Measurements from ENCODE around the gene SLC13A2.
"Not testable (repeated sequence)": the region's sequence is repeated elsewhere in the genome, so short reads cannot be mapped to it uniquely, and the experiment has no call there.

Gene SLC13A2

DNA sequence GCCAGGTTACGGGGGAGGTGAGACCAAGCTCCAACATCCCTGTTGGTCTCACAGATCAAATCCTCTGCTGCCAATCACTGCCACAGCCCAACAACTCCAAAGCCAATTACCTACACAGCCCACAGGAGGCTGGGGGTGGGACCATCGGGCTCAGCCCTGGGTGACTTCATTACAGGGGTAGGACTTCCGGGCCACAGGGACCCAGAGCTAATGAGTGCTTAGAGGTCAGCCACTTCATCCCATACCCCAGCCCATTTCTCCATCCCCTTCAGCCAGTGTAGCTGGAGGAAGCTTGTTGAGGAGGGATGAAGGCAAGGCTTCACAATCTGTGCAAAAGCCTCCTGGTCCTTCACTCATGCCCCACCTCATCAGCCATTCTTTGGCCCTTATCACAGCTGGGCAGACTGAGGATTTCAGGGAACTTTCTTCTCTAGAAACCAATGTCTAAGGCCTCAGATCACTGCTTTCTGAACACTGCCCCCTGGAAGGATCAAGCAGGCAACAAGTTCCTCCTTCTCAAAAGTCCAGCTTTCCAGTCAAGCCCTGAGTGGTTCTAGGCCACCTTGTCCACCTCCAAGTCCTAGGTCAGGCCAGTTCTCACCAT is 38.5 kb downstream of the SLC13A2 start:
- no peaks in the 10 kb centered on the region for H3K9me3 ChIP-seq (ENCODE audit: control insufficient read depth, low read length)
- H3K36me3 ChIP-seq (ENCODE audit: control insufficient read depth, insufficient read depth, low read length), result no peaks in the 10 kb centered on the region
- no peak overlapping the region for H3K4me3 ChIP-seq (ENCODE audit: low read length)
- peaks cover 11% of the 10 kb centered on the region for H3K4me1 ChIP-seq (ENCODE audit: control insufficient read depth, insufficient read depth, low read length)
- H3K27me3 ChIP-seq (ENCODE audit: control insufficient read depth, insufficient read depth, low read length), result peaks cover 48% of the 10 kb centered on the region
- H3K9ac ChIP-seq (ENCODE audit: low read length), result no peak overlapping the region

DNA sequence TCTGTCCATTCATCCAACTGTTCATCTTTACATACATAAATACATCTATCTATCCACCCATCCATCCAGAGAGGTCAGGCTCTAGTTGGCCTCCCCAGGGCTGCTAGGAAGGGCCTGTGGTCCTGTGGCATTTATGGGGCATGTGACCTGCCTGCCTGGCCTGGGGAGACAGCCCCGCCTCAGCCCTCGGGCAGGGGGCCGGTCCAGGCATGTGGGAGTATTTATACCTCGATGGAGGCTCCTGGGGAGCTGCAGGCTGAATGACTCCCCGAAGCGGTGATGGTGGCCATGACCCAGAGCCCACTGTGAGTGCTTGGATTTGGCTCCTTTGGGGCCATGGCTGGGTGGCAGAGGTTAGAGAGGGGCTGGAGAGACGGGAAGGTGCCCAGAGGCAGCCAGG is 40.0 kb downstream of the SLC13A2 start:
- Histone ChIP-seq H3K27me3 (ENCODE audit: control insufficient read depth, insufficient read depth, low read length) (peaks cover 34% of the 10 kb centered on the region), H3K4me3 (ENCODE audit: low read length) (no peak overlapping the region), H3K9me3 (ENCODE audit: control insufficient read depth, low read length) (no peaks in the 10 kb centered on the region), H3K9ac (ENCODE audit: low read length) (no peak overlapping the region), H3K36me3 (ENCODE audit: control insufficient read depth, insufficient read depth, low read length) (no peaks in the 10 kb centered on the region), H3K4me1 (ENCODE audit: control insufficient read depth, insufficient read depth, low read length) (peaks cover 11% of the 10 kb centered on the region)

- H3K27me3 ChIP-seq (ENCODE audit: control insufficient read depth, insufficient read depth, low read length), result peaks cover 25% of the 10 kb centered on the region
- H3K4me1 ChIP-seq (ENCODE audit: control insufficient read depth, insufficient read depth, low read length), result peaks cover 11% of the 10 kb centered on the region
- no peaks in the 10 kb centered on the region for H3K9me3 ChIP-seq (ENCODE audit: control insufficient read depth, low read length)
- no peak overlapping the region for H3K4me3 ChIP-seq (ENCODE audit: low read length)
- no peaks in the 10 kb centered on the region for H3K36me3 ChIP-seq (ENCODE audit: control insufficient read depth, insufficient read depth, low read length)
- H3K9ac ChIP-seq (ENCODE audit: low read length), result no peak overlapping the region
Measured at GRCh38 chr17:28514561-28515002, 41.1 kb downstream of the SLC13A2 start.

- peaks cover 11% of the 10 kb centered on the region for H3K4me1 ChIP-seq (ENCODE audit: control insufficient read depth, insufficient read depth, low read length)
- peaks cover 17% of the 10 kb centered on the region for H3K27me3 ChIP-seq (ENCODE audit: control insufficient read depth, insufficient read depth, low read length)
- no peak overlapping the region for H3K9ac ChIP-seq (ENCODE audit: low read length)
- no peaks in the 10 kb centered on the region for H3K36me3 ChIP-seq (ENCODE audit: control insufficient read depth, insufficient read depth, low read length)
- no peaks in the 10 kb centered on the region for H3K9me3 ChIP-seq (ENCODE audit: control insufficient read depth, low read length)
- H3K4me3 ChIP-seq (ENCODE audit: low read length), result no peak overlapping the region
Measured at GRCh38 chr17:28515518-28515917, 42.1 kb downstream of the SLC13A2 start.

GRCh38 chr17:28518132-28518531 is 44.7 kb downstream of the SLC13A2 start:
- Histone ChIP-seq H3K9me3 (ENCODE audit: control insufficient read depth, low read length) (no peaks in the 10 kb centered on the region), H3K9ac (ENCODE audit: low read length) (no peak overlapping the region), H3K36me3 (ENCODE audit: control insufficient read depth, insufficient read depth, low read length) (no peaks in the 10 kb centered on the region), H3K4me3 (ENCODE audit: low read length) (no peak overlapping the region), H3K27me3 (ENCODE audit: control insufficient read depth, insufficient read depth, low read length) (no peaks in the 10 kb centered on the region), H3K4me1 (ENCODE audit: control insufficient read depth, insufficient read depth, low read length) (peaks cover 11% of the 10 kb centered on the region)

GRCh38 chr17:28518578-28518977 is 45.1 kb downstream of the SLC13A2 start:
- H3K36me3 ChIP-seq (ENCODE audit: control insufficient read depth, insufficient read depth, low read length), result no peaks in the 10 kb centered on the region
- H3K4me1 ChIP-seq (ENCODE audit: control insufficient read depth, insufficient read depth, low read length), result peaks cover 11% of the 10 kb centered on the region
- H3K4me3 ChIP-seq (ENCODE audit: low read length), result no peak overlapping the region
- H3K9me3 ChIP-seq (ENCODE audit: control insufficient read depth, low read length), result no peaks in the 10 kb centered on the region
- no peak overlapping the region for H3K9ac ChIP-seq (ENCODE audit: low read length)
- no peaks in the 10 kb centered on the region for H3K27me3 ChIP-seq (ENCODE audit: control insufficient read depth, insufficient read depth, low read length)

DNA sequence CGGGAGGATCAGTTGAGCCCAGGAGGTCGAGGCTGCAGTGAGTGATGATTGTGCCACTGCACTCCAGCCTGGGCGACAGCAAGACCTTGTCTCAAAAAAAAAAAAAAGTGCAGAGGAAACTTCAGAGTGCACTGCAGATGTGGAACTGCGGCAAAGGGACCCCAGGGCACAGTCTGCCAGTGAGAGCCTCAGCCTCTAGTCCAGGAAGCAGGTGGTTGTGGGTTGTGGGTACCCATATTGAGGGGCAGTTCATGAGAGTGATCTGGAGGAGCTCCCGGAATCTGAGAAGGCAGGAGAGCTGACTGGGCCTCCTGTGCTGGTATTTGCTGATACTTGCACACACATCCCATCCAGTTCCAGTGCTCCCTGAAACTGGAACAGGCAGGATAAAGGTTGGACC is 45.8 kb downstream of the SLC13A2 start:
- Histone ChIP-seq H3K4me1 (ENCODE audit: control insufficient read depth, insufficient read depth, low read length) (peaks cover 15% of the 10 kb centered on the region), H3K36me3 (ENCODE audit: control insufficient read depth, insufficient read depth, low read length) (no peaks in the 10 kb centered on the region), H3K9me3 (ENCODE audit: control insufficient read depth, low read length) (no peaks in the 10 kb centered on the region), H3K27me3 (ENCODE audit: control insufficient read depth, insufficient read depth, low read length) (no peaks in the 10 kb centered on the region), H3K9ac (ENCODE audit: low read length) (no peak overlapping the region), H3K4me3 (ENCODE audit: low read length) (no peak overlapping the region)

DNA sequence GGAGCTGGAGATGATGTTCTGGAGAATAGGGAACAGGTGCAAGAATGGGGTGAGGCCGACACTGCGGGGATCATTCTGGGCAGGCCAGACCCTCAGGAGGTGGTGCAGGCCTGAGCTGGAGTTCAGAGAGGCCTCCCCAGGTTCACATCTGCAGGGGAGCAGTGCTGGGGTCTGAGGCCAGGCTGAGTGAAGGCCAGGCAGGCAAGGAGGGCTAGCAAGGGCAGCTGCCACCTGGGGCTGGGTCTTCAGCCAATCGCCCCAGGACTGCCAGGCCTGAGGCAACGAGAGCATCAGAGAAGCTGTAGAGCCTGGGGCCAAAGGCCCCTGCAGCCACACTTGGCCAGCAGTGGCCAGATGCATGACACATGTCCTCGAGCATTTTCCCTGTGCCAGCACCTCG is 47.2 kb downstream of the SLC13A2 start:
- Histone ChIP-seq H3K9me3 (ENCODE audit: control insufficient read depth, low read length) (no peaks in the 10 kb centered on the region), H3K4me1 (ENCODE audit: control insufficient read depth, insufficient read depth, low read length) (peaks cover 20% of the 10 kb centered on the region), H3K36me3 (ENCODE audit: control insufficient read depth, insufficient read depth, low read length) (no peaks in the 10 kb centered on the region), H3K4me3 (ENCODE audit: low read length) (no peak overlapping the region), H3K27me3 (ENCODE audit: control insufficient read depth, insufficient read depth, low read length) (no peaks in the 10 kb centered on the region), H3K9ac (ENCODE audit: low read length) (no peak overlapping the region)

DNA sequence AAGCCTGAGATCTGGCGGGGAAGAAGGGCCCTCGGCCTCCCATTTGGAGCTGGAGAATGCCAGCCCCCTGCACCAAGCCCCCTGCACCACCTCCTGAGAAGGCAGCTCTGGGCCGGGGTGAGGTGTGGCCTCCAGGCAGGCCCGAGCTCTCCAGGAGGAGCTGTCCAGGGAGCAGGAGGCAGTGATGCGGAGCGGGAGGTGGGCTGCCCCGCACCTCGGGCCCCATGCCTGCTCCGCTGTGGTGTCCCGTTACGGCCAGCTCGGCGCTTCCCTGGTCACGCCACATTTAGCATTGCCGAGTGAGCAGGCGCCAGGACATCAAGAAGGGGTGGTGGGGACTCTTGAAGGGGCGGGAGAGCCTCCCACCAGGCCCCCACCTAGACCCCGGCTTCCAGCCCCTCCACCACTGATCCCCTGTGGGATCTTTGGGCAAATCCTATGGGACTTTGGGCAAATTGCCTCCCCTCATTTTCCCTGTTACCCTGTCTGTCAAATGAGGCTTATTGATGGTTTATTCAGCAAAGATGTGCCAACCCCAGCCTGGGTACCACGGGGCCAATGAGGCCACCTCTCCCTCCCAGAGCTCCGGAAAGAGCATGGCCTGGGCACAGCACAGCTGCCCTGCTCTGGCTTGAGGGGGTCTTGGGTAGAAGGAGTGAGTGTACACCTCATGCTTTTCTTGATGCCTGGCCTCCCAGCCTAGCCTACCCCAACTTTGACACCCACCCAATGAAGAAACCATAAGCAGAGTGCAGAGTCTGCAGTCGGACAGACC is 48.1 kb downstream of the SLC13A2 start:
- no peaks in the 10 kb centered on the region for H3K9me3 ChIP-seq (ENCODE audit: control insufficient read depth, low read length)
- no peaks in the 10 kb centered on the region for H3K36me3 ChIP-seq (ENCODE audit: control insufficient read depth, insufficient read depth, low read length)
- H3K27me3 ChIP-seq (ENCODE audit: control insufficient read depth, insufficient read depth, low read length), result no peaks in the 10 kb centered on the region
- peaks cover 28% of the 10 kb centered on the region for H3K4me1 ChIP-seq (ENCODE audit: control insufficient read depth, insufficient read depth, low read length)
- no peak overlapping the region for H3K9ac ChIP-seq (ENCODE audit: low read length)
- no peak overlapping the region for H3K4me3 ChIP-seq (ENCODE audit: low read length)

GRCh38 chr17:28522281-28522680 is 48.8 kb downstream of the SLC13A2 start:
- peaks cover 36% of the 10 kb centered on the region for H3K4me1 ChIP-seq (ENCODE audit: control insufficient read depth, insufficient read depth, low read length)
- H3K27me3 ChIP-seq (ENCODE audit: control insufficient read depth, insufficient read depth, low read length); H3K9me3 ChIP-seq (ENCODE audit: control insufficient read depth, low read length): not testable (repeated sequence)

GRCh38 chr17:28523186-28523585 is 49.7 kb downstream of the SLC13A2 start:
- H3K9me3 ChIP-seq (ENCODE audit: control insufficient read depth, low read length), result no peaks in the 10 kb centered on the region
- H3K4me3 ChIP-seq (ENCODE audit: low read length), result no peak overlapping the region
- H3K9ac ChIP-seq (ENCODE audit: low read length), result no peak overlapping the region
- H3K27me3 ChIP-seq (ENCODE audit: control insufficient read depth, insufficient read depth, low read length), result no peaks in the 10 kb centered on the region
- peaks cover 45% of the 10 kb centered on the region for H3K4me1 ChIP-seq (ENCODE audit: control insufficient read depth, insufficient read depth, low read length)
- H3K36me3 ChIP-seq (ENCODE audit: control insufficient read depth, insufficient read depth, low read length), result no peaks in the 10 kb centered on the region

More at GRCh38 chr17:28522281-28522680, 48.8 kb downstream of the SLC13A2 start:
- H3K9ac ChIP-seq (ENCODE audit: low read length); H3K36me3 ChIP-seq (ENCODE audit: control insufficient read depth, insufficient read depth, low read length); H3K4me3 ChIP-seq (ENCODE audit: low read length): not testable (repeated sequence)

- Histone ChIP-seq H3K4me1 (ENCODE audit: control insufficient read depth, insufficient read depth, low read length) (peaks cover 48% of the 10 kb centered on the region), H3K9me3 (ENCODE audit: control insufficient read depth, low read length) (no peaks in the 10 kb centered on the region), H3K27me3 (ENCODE audit: control insufficient read depth, insufficient read depth, low read length) (no peaks in the 10 kb centered on the region), H3K9ac (ENCODE audit: low read length) (peak overlapping the region; percentile 40), H3K4me3 (ENCODE audit: low read length) (no peak overlapping the region), H3K36me3 (ENCODE audit: control insufficient read depth, insufficient read depth, low read length) (no peaks in the 10 kb centered on the region)
Measured at GRCh38 chr17:28523876-28524275, 50.4 kb downstream of the SLC13A2 start.

Measured in mucosa of stomach (tissue), 1 donor.